Endothelial cell of umbilical vein (primary cell): ENCODE measurements around the gene TREH. TPM values are rescaled to one million over a fixed set of nuclear protein-coding genes. Genes with fewer than 3 reads are reported as not detected.
A peak's percentile ranks its signal among the peaks of the same experiment; 100 is the strongest.
"Not testable (repeated sequence)": the region's sequence is repeated elsewhere in the genome, so short reads cannot be mapped to it uniquely, and the experiment has no call there.

Experiments used
- BruUV-seq: library from RNA; stranded (reverse); fragments of 400-500 nt; replicated peaks from 2 replicates; lab custom pipeline; 2021; lab: Mats Ljungman, UMichigan
- CTCF ChIA-PET: fragments of 300-600, 350-600 bp; sonication (Branson Sonifier 250); formaldehyde crosslinking; loops from one replicate; lab custom pipeline; 2021; ENCODE audit warnings: antibody characterized with exemption, inconsistent platforms; lab: Charles Lee
- POLR2A ChIA-PET: fragments of 300-600, 350-600 bp; sonication (Branson Sonifier 250); formaldehyde crosslinking; loops from one replicate; lab custom pipeline; 2021; ENCODE audit warnings: antibody characterized with exemption, inconsistent platforms; lab: Charles Lee
- DNase-seq: peaks from one replicate; pipeline ENCODE4 v3.0.0-alpha.2; 2011; ENCODE audit warnings: low read depth, low spot score
- FAIRE-seq: peaks from 2 replicates; lab custom pipeline; 2011; peaks lifted over from hg19 to GRCh38; lab: Jason Lieb, UNC
- H2AFZ ChIP-seq: 2 replicates; pipeline ENCODE4 v1.6.0; 2012; ENCODE audit warnings: low read depth, low read length, control low read depth, inconsistent platforms
- H3K27ac ChIP-seq: 2 replicates; pipeline ENCODE4 v1.5.1; 2011; ENCODE audit warnings: low read depth, mild to moderate bottlenecking, control low read depth, low read length, moderate library complexity; ENCODE audit not compliant: insufficient read depth
- H3K27me3 ChIP-seq, 2 experiments: 2 replicates each; pipeline versions ENCODE4 v1.6.0 to v1.6.1; 2011; ENCODE audit warnings: low read length in 2 of 2, mixed read lengths in 1 of 2; ENCODE audit not compliant: control insufficient read depth in 2 of 2, insufficient read depth in 2 of 2
- H3K36me3 ChIP-seq, 2 experiments: 2 replicates in 1 of 2; 3 replicates in 1 of 2; pipeline ENCODE4 v1.5.1; 2011; ENCODE audit warnings: low read length in 2 of 2, mild to moderate bottlenecking in 1 of 2, moderate library complexity in 1 of 2; ENCODE audit not compliant: control insufficient read depth in 2 of 2, insufficient read depth in 2 of 2; ENCODE audit errors: extremely low read depth in 1 of 2
- H3K4me1 ChIP-seq: 3 replicates; pipeline ENCODE4 v1.5.1; 2011; ENCODE audit warnings: mild to moderate bottlenecking, low read length; ENCODE audit not compliant: control insufficient read depth, insufficient read depth; ENCODE audit errors: extremely low read depth
- H3K4me2 ChIP-seq: 2 replicates; pipeline ENCODE4 v1.6.1; 2011; ENCODE audit warnings: low read length, control low read depth, mixed read lengths; ENCODE audit not compliant: insufficient read depth
- H3K4me3 ChIP-seq, 3 experiments: fragments of 200-600 bp in 1 of 3; sonication (generic), shearing (Covaris generic) in 1 of 3; replicated peaks in 1 of 3; 2 replicates each; pipeline ENCODE4 v1.5.1; 2011 to 2016; ENCODE audit warnings: control low read depth in 3 of 3, low read length in 3 of 3, mild to moderate bottlenecking in 2 of 3, inconsistent platforms in 1 of 3, low read depth in 1 of 3, moderate library complexity in 1 of 3; ENCODE audit not compliant: insufficient read depth in 1 of 3
- H3K79me2 ChIP-seq: 2 replicates; pipeline ENCODE4 v1.6.0; 2012; ENCODE audit warnings: low read length, inconsistent platforms; ENCODE audit not compliant: control insufficient read depth, insufficient read depth
- H3K9ac ChIP-seq: replicated peaks from 2 replicates; pipeline ENCODE3; 2011; ENCODE audit warnings: low read length, control low read depth; ENCODE audit not compliant: insufficient read depth; ENCODE audit errors: extremely low read depth
- H3K9me1 ChIP-seq: replicated peaks from 3 replicates; pipeline ENCODE4 v1.6.0; 2011; ENCODE audit warnings: mild to moderate bottlenecking, low read length; ENCODE audit not compliant: control insufficient read depth, insufficient read depth; ENCODE audit errors: extremely low read depth
- H3K9me3 ChIP-seq: replicated peaks from 2 replicates; pipeline ENCODE4 v1.5.1; 2012; ENCODE audit warnings: low read length, inconsistent platforms; ENCODE audit not compliant: control insufficient read depth, insufficient read depth
- H4K20me1 ChIP-seq: replicated peaks from 2 replicates; pipeline ENCODE3; 2011; ENCODE audit warnings: mild to moderate bottlenecking, low read length; ENCODE audit not compliant: control insufficient read depth, insufficient read depth; ENCODE audit errors: extremely low read depth
- EZH2 ChIP-seq: IDR thresholded peaks from 2 replicates; pipeline ENCODE4 v1.6.1; 2012; ENCODE audit warnings: borderline replicate concordance, low read depth, mild to moderate bottlenecking, moderate library complexity, low read length, inconsistent platforms; ENCODE audit not compliant: severe bottlenecking
- FOS ChIP-seq: IDR thresholded peaks from 2 replicates; pipeline ENCODE4 v1.6.1; 2011; ENCODE audit warnings: mild to moderate bottlenecking, low read length, moderate library complexity, borderline replicate concordance; ENCODE audit not compliant: insufficient read depth
- GATA2 ChIP-seq: IDR thresholded peaks from 2 replicates; pipeline ENCODE4 v1.7.0; 2011; ENCODE audit warnings: low read depth, mild to moderate bottlenecking, moderate library complexity, mixed read lengths, low read length; ENCODE audit not compliant: insufficient read length, insufficient read depth
- JUN ChIP-seq: IDR thresholded peaks from 2 replicates; pipeline ENCODE4 v1.6.1; 2011; ENCODE audit warnings: borderline replicate concordance, low read depth; ENCODE audit not compliant: insufficient read length, insufficient read depth
- POLR2AphosphoS5 ChIP-seq: IDR thresholded peaks from 2 replicates; pipeline ENCODE4 v1.6.1; 2012; ENCODE audit warnings: low read depth, mild to moderate bottlenecking, control low read depth, low read length, moderate library complexity; ENCODE audit not compliant: insufficient read depth
- dilution Hi-C: fragments of 300-500 bp; cut with MboI; formaldehyde crosslinking; loops from one replicate; pipeline ENCODE4 v1.15.0; 2019; ENCODE audit warnings: low sequenced_read_pairs; ENCODE audit not compliant: extremely low pct_ligation_motif_present
- intact Hi-C: fragments of 100-400 bp; cut with micrococcal nuclease; formaldehyde crosslinking; loops from one replicate; pipeline ENCODE4 v1.10.0; 2022
- polyA plus RNA-seq, 4 experiments: library from polyadenylated mRNA; depleted of rRNA in 3 of 4; stranded (reverse) in 3 of 4; unstranded in 1 of 4; fragments of >200 nt; gene quantifications; 2 replicates each; pipeline versions ENCODE4 v1.2.1 to v1.2.3, GENCODE V29; 2011 to 2012; ENCODE audit warnings: missing spikeins in 1 of 4
- total RNA-seq: library from RNA; stranded (reverse); gene quantifications from 2 replicates; pipeline ENCODE4 v1.2.3, GENCODE V29; 2021

The TREH gene
- total and polyA plus RNA-seq, 2 donors (not counting 3 experiments of a cell fraction or from before 2014, with no cell fraction given), result not detected

GRCh38 chr11:118612378-118612777 is 67.1 kb downstream of the TREH start:
- Histone ChIP-seq H3K79me2 (peaks cover 48% of the 10 kb centered on the region), H3K9me3 (no peaks in the 10 kb centered on the region), H3K27me3 (no peaks in the 10 kb centered on the region), H3K36me3 (peaks cover 10 to 21% of the 10 kb centered on the region in 2 experiments), H2AFZ (no peak overlapping the region), H3K4me3 (peak overlapping the region in 1 of 3 experiments; percentile 28), H3K4me1 (peaks cover 61% of the 10 kb centered on the region), H3K27ac (peak overlapping the region; percentile 84), H3K9me1 (no peaks in the 10 kb centered on the region), H3K9ac (peak overlapping the region; percentile 72), H3K4me2 (peak overlapping the region; percentile 52), H4K20me1 (no peaks in the 10 kb centered on the region)
- FAIRE-seq (peak; percentile 100), DNase-seq (peak; percentile 90)
- intact Hi-C loops (loop anchor here (1.0 to 5.0 kb wide), 5 partner anchors 9 to 708 kb away; partner anchors contain the start of genes ARCN1 and DDX6), dilution Hi-C loops (no loop called here)
- CTCF ChIA-PET, result interaction anchor here (0.8 to 7.3 kb wide), 5 partner anchors 8 to 46 kb away, joined by 3 to 138 read pairs (median 4); no protein-coding TSS in a partner anchor
- no TSS peak for BruUV-seq
- POLR2A ChIA-PET, result interaction anchor here (0.5 to 1.9 kb wide), 5 partner anchors 9 to 312 kb away, joined by 3 to 13 read pairs (median 6); no protein-coding TSS in a partner anchor
- TF ChIP-seq GATA2 (peak; percentile 41), JUN (peak; percentile 52), FOS (peak; percentile 74), POLR2AphosphoS5 (peak; percentile 97), EZH2 (no peak)

- Histone ChIP-seq H3K79me2 (peaks cover 47% of the 10 kb centered on the region), H3K9ac (peak overlapping the region; percentile 30), H3K4me1 (peaks cover 54% of the 10 kb centered on the region), H3K36me3 (peaks cover 9 to 19% of the 10 kb centered on the region in 2 experiments), H3K27ac (peak overlapping the region; percentile 80), H3K4me3 (peak overlapping the region in 1 of 3 experiments; percentile 41), H3K4me2 (peak overlapping the region; percentile 41)
- ChIA-PET CTCF (interaction anchor here (1.4 to 7.3 kb wide), 3 partner anchors 9 to 24 kb away, joined by 4 to 138 read pairs (median 31); no protein-coding TSS in a partner anchor), POLR2A (interaction anchor here (1.9 kb wide), 1 partner anchor 10 kb away, joined by 13 read pairs; no protein-coding TSS in a partner anchor)
- H3K9me1 ChIP-seq, FAIRE-seq, DNase-seq, dilution Hi-C loops, H3K27me3 ChIP-seq, H4K20me1 ChIP-seq, H2AFZ ChIP-seq, H3K9me3 ChIP-seq: not testable (repeated sequence)
- BruUV-seq, result TSS peak; percentile 42
- intact Hi-C loops, result loop anchor here (2.0 to 5.0 kb wide), 2 partner anchors 23 to 181 kb away; partner anchors contain the start of gene DDX6
Observed at GRCh38 chr11:118611433-118611795, 68.0 kb downstream of the TREH start.
